Measurements from ENCODE around the gene MAP1LC3B2. TPM values are rescaled to one million over a fixed set of nuclear protein-coding genes. Genes with fewer than 3 reads are reported as not detected.

The MAP1LC3B2 gene
- total and polyA plus RNA-seq, 2 of the 8 experiments (the other 6 are each of a cell fraction or from before 2014, with no cell fraction given) = 0.39 to 1.5 TPM

DNA sequence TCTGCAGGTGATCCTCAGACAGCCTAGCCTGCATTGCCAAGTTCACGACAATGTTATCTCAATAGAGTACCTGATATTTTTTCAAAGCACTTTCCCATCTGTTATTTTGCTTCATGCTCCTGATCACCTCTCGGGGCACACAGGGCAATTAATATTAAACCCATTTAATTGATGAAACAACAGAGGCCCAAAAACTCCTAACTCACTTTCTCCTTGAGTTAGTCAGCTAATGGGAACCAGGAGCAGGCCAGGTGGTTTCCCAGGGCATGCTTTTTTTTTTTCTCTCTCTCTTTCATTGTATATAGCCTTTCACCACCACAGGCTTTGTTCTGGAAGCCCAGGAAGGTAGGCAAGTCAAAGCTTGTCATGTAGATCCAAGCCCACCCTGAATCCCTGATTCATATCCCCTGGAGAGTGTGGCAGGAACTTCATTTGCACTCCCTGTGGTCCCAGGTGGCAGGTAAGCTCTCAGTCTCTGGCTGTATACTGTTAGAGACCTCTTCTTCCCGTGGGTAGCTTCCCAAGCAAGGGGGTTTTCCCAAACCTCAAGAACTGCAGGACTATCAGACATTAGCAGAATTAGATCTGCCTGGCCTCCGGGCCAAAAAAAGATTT lies 41.6 kb upstream of the MAP1LC3B2 start:
- Histone ChIP-seq H3K14ac (ENCODE audit: insufficient read length) (no peak overlapping the region), H3K23ac (ENCODE audit: insufficient read length) (no peak overlapping the region), H3K56ac (replicated peaks; ENCODE audit: insufficient read length, low read depth, low read length) (no peak overlapping the region), H3K36me3 (ENCODE audit: control insufficient read depth in 2 of 4, insufficient read depth in 4 of 4, low read length in 3 of 4) (no peaks in the 10 kb centered on the region), H2BK5ac (ENCODE audit: low read depth, low read length) (no peak overlapping the region), H3K4me2 (ENCODE audit: insufficient read depth in 1 of 2, low read depth in 2 of 2, low read length in 2 of 2) (no peak overlapping the region; a peak in 1 of 4 replicates), H3K18ac (ENCODE audit: extremely low read depth, low read length) (no peak overlapping the region), H2BK12ac (ENCODE audit: low read depth, low read length) (no peak overlapping the region), H3K23me2 (ENCODE audit: low read depth, low read length) (no peaks in the 10 kb centered on the region), H2BK120ac (replicated peaks; ENCODE audit: low read depth, low read length) (no peak overlapping the region), H3K4ac (replicated peaks; ENCODE audit: insufficient read length, low read depth, low read length) (no peak overlapping the region), H2BK15ac (ENCODE audit: low read length) (no peak overlapping the region), H4K91ac (replicated peaks; ENCODE audit: insufficient read length, low read length) (no peak overlapping the region), H4K20me1 (replicated peaks in 1 of 2; ENCODE audit: control insufficient read depth in 1 of 2, insufficient read depth in 2 of 2, low read length in 2 of 2) (peaks cover 3% of the 10 kb centered on the region in 2 experiments), H3K79me2 (ENCODE audit: control insufficient read depth in 1 of 2, insufficient read depth in 2 of 2, low read length in 2 of 2) (no peaks in the 10 kb centered on the region), H3K27ac (ENCODE audit: low read depth, low read length) (no peak overlapping the region), H3K4me1 (replicated peaks in 1 of 4; ENCODE audit: control insufficient read depth in 3 of 4, insufficient read depth in 4 of 4, low read length in 3 of 4) (peaks cover 0 to 13% (median 10%) of the 10 kb centered on the region in 4 experiments), H2BK20ac (ENCODE audit: low read length) (no peak overlapping the region), H3K27me3 (replicated peaks in 1 of 4; ENCODE audit: control insufficient read depth in 3 of 4, extremely low read depth in 1 of 4, insufficient read depth in 3 of 4, low read length in 3 of 4) (peaks cover 2 to 9% (median 3%) of the 10 kb centered on the region in 4 experiments; a peak in 4 of 7 replicates), H3K9me3 (ENCODE audit: insufficient read depth in 2 of 2, low read depth in 1 of 2, low read length in 1 of 2) (no peaks in the 10 kb centered on the region), H2AFZ (ENCODE audit: low read length) (no peak overlapping the region), H3K9ac (replicated peaks in 1 of 4; ENCODE audit: extremely low read depth in 1 of 4, low read depth in 3 of 4, low read length in 3 of 4) (no peak overlapping the region), H3K79me1 (ENCODE audit: low read depth, low read length) (no peaks in the 10 kb centered on the region), H4K8ac (ENCODE audit: extremely low read depth, insufficient read depth, low read length) (no peak overlapping the region), H3K4me3 (ENCODE audit: extremely low read depth in 1 of 4, insufficient read depth in 2 of 4, low read depth in 3 of 4, low read length in 4 of 4) (no peak overlapping the region), H2AK5ac (ENCODE audit: low read depth, low read length) (no peak overlapping the region), H4K5ac (ENCODE audit: insufficient read length, low read depth, low read length) (no peak overlapping the region)
- ChIA-PET CTCF (ENCODE audit: partially characterized antibody) (interaction anchor here (0.6 to 1.1 kb wide), 4 partner anchors 32 to 183 kb away, joined by 3 to 5 read pairs (median 4); no protein-coding TSS in a partner anchor), POLR2A (ENCODE audit: partially characterized antibody) (interaction anchor here (1.0 to 1.7 kb wide), 4 partner anchors 9 to 21 kb away, joined by 3 to 4 read pairs (median 4); no protein-coding TSS in a partner anchor)
- 62% methylated on average over 4 of the region's 4 CpGs; no CpG with 5 or more reads in 1 of the 2 experiments for WGBS, 2 experiments (ENCODE audit: extremely low coverage in 1 of 2, insufficient coverage in 1 of 2, insufficient read length in 1 of 2, insufficient replicate concordance in 2 of 2, low coverage in 1 of 2, low lambda C conversion rate in 2 of 2, missing lambda C conversion rate in 1 of 2)
- FAIRE-seq (no peak), DNase-seq (ENCODE audit: low read depth in 1 of 2, low spot score in 2 of 2) (no peak)
- peak; percentile 57 for TF ChIP-seq POLR2AphosphoS5 (IDR thresholded peaks at IDR 0.05; ENCODE audit: low read depth, low read length)
- TF ChIP-seq TCF12 (IDR thresholded peaks at IDR 0.05; ENCODE audit: low read depth, low read length) = peak; percentile 97
- no peak for TF ChIP-seq SIRT6 (IDR thresholded peaks at IDR 0.05; ENCODE audit: low read length)
- no peak for TF ChIP-seq YY1 (IDR thresholded peaks at IDR 0.05; ENCODE audit: low read depth, low read length)
- TF ChIP-seq JUN (IDR thresholded peaks at IDR 0.05; ENCODE audit: low read depth, low read length) = no peak
- TF ChIP-seq RAD21 (IDR thresholded peaks at IDR 0.05 in 1 of 2, conservative IDR thresholded peaks at IDR 0.05 in 1 of 2; ENCODE audit: low read depth in 2 of 2, low read length in 2 of 2) = 0 out of 4 replicates have a peak, but pooled peaks have one; percentile 0 to 12
- 0 out of 3 replicates have a peak, but pooled peaks of 1 of the 2 experiments have one; percentile 47 for TF ChIP-seq EP300 (IDR thresholded peaks at IDR 0.05; ENCODE audit: borderline replicate concordance in 1 of 2, low read depth in 2 of 2, low read length in 2 of 2)
- TF ChIP-seq SP2 (IDR thresholded peaks at IDR 0.05; ENCODE audit: low read length) = no peak
- TF ChIP-seq E2F6 (IDR thresholded peaks at IDR 0.05) = no peak
- peak; percentile 55; the same call in 1 of the 2 replicates for TF ChIP-seq EGR1 (IDR thresholded peaks at IDR 0.05; ENCODE audit: borderline replicate concordance, low read depth, low read length)
- no peak for TF ChIP-seq TAF7 (optimal IDR thresholded peaks at IDR 0.05; ENCODE audit: borderline replicate concordance, low read depth, low read length)
- TF ChIP-seq SUZ12 (IDR thresholded peaks at IDR 0.05; ENCODE audit: low read length) = no peak

All from H1 (cell line).